DLD1 (cell line): Measurements from ENCODE around the gene CFAP100.

Experiments used
- in situ Hi-C: cut with HindIII; loops from 2 replicates; pipeline ENCODE4 v1.10.0; 2017; ENCODE audit warnings: low sequenced_read_pairs

The CFAP100 gene

DNA sequence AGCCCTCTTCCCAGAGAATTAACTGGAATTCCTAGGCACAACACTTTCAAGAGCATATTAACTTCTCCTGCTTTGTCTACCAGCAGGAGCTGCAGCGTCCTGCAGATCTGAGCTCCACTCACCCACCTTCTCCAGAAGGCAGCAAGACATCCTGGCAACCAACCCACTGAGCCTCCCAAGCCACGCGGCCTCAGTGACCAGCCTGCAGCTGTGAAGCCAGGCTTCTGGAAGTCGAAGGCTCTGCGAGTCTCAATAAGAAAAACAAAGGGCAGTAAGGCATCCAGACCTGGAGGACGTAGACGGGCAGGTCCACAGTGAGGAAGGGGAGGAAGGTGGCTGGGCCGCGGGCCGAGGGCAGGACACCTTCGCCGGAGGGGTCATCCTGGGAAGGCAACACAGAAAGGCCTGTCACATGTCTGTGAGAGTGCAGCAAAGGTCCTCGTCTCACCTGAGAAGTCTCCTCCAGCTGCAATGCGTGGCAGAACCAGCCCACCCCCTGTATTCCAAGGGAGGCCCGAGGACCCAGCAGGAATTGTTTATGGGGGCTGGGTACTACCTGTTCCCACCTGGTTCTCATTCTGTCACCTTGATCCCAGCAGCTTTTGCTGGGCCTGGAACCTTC, 44.7 kb downstream of the CFAP100 start:
- in situ Hi-C loops: no loop called here

DNA sequence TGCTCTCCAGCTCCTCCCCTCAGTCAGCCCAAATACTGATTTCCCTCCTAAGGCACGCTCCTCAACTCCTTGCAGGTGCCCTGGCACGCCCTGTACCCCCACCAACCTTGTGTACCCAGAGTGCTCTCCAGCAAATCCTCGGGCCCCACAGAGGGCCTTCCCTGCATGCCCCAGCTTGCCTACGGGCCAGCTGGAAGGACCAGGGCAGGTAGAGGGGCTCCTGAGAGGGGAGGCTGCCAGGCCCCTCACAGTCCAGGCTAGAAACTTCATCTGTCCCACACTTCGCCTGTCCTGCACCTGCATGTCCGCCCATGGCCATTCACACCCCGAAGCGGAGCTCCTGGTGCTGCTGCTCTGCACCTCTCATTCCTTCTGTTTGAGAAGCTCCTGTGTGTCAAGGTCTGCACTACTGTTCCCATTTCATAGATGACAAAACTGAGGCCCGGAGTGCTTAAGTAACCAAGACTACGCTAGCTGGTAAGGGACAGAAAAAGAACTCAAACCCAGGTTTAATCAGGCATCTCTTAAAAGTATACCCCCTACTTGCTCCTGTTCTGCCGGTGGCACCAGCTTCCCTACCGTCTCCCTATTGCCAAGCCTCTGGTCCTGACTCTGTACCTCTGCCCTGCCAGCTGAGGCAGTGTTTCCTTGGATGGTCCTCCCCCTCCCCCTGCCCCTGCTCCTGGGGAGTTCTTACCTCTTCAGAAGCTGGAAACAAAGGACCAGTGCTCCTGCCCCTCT, 45.4 kb downstream of the CFAP100 start:
- in situ Hi-C loops: no loop called here

DNA sequence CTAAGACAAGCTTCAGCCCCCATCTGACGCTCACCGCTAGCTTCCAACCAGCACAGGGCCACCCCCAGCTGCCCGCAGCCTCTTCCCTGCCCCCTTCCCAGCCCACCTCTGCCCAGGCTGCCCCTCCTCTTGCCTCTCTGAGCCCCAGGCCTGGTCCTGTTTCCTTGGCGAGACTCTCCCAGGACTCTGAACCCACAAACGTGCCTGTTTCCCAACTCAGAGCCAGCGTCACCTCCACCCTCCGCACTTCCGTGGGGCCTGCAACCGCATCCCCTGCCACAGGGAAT, 45.9 kb downstream of the CFAP100 start:
- in situ Hi-C loops: no loop called here

DNA sequence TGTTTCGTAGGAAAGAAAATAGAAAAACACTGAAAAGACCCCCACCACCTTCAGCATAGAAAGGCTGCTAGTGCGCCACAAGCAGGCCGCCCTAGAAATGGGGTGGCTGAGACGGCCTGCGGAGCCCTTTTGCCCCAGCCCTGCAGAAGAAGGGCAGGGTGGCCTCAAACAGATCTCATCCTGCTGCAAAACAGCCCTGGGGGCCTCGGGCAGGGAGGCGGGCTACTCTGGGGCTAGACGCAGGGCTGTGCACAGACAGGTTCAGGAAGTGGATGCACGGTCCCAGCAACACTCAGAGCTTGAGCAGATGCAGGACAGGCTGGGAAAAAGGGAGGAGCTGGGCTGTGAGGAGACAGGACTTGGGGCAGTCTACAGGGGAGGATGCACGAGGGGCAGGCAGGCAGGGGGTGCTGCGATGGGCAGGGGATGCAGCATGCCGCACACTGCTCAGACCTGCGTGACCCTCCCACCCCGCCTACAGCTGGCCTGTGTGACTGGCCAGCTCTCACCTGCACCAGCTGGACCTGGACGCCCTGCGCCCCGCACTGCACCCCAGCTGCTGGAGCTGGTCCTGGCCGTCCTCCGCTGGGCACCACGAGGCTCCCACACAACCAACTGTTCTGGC, 46.7 kb downstream of the CFAP100 start:
- in situ Hi-C loops: no loop called here

DNA sequence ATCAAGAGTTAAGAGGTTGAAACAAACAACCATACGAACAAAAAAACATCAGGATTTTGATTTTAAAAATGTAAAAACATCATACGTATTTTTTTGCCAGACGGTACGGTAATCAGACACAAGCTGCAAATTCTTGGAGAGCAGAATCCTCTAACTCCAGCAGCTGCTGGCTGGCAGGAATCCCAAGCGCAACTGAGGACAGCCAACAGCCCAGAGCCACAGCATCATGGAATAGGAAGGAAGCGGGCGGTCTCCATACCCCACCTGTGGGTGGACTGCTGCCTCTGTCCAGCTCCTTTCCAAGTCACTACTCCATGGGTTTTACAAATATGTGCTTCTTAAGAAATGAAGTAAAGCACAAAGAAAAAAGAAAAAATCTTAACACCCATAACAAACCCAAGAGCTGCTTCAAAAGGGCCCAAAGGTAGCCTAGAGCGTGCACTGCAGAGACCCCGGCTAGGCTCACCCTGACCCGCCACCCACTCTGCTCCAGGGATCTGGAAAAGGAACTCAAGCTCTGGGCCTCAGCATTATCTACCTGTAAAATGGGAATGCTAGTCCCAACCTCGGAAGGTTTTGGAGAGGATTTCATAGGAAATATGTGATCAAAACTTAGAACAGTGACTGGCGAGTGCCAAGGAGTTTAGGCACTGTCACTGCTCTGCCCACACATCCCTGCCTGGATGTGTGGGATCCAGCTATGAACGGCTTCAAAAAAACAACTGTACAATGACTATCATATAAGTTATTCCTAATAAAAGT, 47.6 kb downstream of the CFAP100 start:
- in situ Hi-C loops: no loop called here

DNA sequence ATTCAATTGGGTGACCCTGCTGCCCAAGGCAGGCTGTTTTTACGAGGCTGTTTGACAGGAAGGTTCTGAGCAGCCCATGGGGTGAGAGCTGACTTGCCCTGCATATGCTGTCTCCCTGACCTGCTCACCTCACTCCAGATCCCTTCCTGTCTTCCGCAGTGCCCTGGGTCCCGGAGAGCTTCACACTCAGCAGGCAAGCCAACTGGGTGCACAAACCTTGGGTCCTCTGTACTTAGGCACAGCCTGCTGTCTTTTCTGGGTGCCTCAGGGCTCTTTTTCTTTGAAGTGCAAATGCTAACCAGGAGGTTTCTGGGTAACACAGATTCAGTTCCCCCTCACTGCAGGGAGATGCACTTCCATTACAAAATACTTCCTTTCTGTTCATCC, 48.1 kb downstream of the CFAP100 start:
- in situ Hi-C loops: no loop called here

DNA sequence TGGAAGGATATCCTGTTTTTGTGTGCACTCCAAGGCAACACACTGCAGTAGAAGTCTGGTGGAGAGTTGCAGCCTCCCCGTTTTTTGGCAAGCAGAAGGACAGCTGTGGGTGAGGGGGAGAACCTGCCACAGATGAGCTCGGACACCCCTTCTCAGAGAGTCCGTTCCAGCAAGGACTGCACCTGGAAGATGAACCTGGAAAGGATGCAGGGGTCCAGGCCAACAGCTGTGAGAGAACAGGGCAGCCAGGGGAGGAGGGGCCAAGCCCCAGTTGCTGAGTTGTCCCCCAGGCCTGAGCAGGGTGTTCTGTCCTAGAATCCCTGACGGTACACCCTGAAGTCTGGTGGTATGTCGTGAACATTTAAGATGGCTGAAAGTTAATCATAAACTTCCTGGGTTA, 50.8 kb downstream of the CFAP100 start:
- in situ Hi-C loops: no loop called here

DNA sequence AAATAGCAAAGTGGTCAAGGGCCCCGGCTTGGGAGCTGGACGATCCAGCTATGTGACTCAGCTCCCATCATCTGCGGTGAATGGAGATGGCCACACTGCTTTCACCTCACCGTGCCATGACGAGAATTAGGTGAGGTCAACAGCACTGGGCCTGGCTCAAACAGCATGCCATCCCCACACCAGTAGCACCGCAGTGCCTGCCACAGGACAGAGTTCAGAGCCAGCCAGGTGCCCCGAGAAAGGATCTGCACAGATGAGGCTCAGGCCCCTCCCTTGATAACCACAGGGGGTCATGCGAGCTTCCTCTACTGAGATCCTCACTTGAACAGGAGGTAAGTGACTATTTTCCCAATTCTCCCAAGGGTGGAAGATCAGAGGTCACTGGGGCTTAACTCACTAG, 51.6 kb downstream of the CFAP100 start:
- in situ Hi-C loops: no loop called here

DNA sequence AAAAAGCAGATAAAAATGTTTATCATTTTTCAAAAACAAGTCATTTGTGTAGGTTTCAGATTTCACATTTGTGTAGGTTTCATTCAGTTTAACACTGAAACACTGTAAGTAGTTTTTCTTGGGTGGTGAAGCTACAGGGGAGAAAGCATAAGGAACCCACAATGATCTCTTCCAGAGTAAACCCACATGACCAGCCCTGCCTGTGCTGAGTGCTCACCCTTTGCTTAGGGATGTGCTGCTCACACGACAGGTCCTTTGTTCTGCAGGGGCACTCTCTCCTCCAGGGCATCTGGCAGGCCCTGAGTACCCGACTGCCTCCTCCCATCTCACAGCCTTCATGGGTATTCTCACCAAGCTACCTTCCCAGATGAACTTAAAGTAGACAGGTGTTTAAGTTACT, 52.1 kb downstream of the CFAP100 start:
- in situ Hi-C loops: no loop called here

DNA sequence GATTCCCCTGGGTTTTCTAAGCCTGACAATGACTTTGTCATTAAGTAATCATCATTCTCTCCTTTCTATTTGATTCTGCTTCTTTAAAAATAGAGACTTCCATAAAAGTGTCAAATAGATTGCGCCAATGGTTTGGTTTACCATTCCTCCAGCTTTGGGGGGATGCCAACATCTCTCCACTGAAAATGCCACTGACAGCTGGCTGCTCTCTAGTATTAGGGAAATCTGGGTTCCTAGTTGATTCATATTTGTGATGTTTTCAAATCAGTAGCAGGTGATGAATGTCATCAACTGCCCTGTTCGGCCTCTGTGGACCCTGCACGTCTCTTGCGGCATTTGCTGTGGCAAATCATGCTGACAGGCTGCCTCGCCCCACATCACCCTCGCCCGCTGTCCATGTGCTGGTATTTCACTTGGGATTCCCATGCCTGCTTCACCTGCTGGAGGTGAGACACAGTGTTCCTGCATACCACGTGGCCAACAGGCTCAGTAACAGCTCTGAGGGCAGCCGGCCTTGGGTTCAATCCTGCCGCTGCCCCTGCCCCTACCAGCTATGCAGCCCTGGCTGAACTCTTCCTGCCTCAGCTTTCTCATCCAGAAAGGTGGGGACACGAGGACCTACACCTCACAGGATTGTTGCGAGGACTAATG, 52.9 kb downstream of the CFAP100 start:
- in situ Hi-C loops: no loop called here

DNA sequence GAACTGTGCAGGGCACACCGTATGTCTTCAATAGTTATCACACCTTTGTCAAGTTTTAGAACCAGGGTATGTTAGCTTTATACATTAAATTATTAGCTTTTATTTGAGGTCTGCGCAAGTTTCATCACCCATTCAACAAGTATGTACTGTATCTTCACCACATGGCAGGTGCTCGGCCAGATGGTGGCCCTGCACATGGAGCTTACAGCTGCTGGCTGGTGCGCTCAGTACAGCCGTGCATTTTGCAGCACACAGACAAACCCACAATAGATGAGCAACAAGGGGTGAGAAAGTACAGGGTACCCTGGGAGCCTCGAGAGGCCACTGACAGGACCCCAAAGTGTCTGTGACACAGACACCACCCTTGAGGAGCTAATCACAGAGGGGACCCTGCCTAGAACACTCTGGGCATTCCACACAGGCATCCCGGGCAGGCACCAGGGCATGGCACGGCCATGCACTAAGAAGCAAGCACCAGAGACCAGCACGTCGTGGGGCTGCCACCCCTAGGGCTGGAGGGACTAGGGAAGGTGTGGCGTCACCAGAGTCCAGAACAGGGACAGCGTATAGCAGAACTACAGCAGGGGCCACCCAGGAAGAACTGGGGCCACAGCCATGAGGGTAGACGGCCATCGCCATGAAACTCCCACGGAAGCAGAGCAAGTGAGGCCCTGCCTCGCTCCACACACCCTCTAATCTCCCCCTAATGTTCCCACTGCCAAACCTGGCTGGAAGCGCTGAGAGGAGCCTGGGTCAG, 53.6 kb downstream of the CFAP100 start:
- in situ Hi-C loops: no loop called here

DNA sequence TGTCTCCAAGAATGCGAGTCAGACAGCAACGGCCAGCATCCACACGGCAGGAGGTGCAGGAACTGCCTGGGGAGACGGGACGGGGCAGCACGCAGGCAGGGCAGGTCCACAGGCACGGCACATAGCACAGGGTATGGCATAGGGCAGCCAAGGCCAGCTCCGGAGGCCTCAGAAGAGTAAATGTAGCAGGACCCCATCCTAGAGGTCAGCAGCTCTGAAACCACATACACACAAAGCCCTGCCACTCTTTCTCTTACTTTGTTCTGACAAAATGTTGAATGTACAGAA, 54.1 kb downstream of the CFAP100 start:
- in situ Hi-C loops: no loop called here

DNA sequence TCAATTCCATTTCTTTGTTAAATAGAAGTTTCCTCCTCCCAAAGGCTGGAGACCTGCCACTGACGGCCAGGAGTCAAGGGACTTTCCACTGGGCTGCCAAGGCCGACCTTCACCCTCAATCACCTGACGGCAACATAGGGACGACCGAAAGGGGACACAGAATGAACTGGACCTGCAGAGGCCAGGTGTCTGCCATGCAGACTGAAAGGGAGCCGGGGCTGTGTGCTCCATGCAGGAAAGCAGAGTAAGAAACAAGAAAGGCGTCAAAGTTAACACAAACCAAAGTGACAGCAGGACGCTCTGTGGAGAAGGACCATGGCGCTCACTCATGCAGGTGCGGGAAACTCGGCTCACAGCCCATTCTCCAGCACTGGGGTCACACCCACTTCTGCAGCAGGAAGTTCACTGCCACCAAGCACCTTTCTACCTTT, 54.9 kb downstream of the CFAP100 start:
- in situ Hi-C loops: no loop called here

DNA sequence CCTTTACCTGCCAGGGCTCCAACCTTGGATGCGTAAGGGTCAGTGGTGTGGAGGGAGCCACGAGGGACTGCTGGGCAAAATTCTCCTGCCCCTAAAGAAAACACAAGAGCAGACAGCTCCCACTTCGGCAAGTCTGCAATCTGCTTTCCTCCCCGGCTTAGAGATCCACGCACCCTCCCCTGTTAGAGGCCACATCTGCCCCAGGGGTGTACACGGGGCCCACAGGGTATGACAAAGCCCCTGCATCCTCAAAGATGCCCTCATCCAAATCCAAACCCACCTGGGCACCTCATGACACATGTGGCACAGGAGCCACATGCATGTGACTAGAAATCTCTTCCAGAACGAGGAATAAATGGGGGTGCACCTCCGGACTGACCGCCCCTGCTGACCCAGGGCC, 55.5 kb downstream of the CFAP100 start:
- in situ Hi-C loops: no loop called here

DNA sequence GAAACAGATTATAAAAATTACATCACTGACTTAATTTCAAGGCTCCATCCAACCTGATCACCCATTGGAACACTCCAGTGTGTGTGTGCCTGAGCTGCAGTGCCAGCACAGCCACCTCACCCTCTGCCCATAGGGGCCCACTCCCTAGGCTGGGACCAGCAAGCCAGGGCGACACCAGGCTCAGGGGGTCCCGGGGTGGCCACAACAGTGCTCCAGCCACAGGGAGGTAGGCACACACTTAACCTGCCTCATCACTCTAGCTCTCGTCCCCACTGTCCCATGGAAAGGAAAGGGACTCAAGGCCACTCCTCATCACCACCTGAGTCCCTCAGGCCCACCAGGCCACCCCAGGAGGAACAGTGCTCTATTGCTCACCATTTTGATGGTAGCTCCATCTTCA, 56.0 kb downstream of the CFAP100 start:
- in situ Hi-C loops: no loop called here

DNA sequence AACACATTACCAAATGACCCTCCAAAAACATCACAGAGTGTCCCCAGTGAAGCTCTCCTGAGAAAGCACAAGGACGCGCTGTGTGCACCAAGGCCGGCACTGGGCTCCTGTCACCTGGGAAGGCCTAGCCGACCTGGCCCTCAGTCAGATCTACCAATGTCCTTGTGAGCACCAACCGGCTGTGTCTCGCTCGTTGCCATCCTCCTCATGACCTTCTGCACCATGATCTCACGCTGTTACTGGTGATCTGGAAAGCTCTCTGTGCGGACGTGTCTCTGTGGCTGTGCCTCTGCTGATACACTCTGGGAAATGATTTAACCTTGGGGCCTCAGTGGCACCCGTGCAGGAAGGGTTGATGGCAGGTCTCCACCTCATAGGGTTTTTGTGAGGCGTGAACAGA, 56.8 kb downstream of the CFAP100 start:
- in situ Hi-C loops: no loop called here

DNA sequence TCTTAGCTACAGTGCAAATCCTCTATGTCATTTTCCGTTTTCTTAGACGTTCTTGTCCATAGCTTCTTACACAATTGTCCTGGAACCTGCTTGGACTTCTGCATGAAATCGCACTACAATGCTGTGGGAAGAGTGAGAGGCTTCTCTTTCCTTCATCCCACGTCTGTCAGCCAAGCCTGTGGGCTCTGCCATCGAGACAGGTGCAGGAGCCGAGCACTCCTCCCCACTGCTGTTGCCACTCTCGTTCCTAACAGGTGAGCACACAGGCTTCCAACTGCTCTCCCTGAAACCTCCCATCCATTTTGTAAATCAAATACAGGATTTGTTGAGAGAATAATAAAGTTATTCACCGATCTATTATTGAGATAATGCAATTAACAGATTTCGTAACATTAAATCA, 57.5 kb downstream of the CFAP100 start:
- in situ Hi-C loops: no loop called here

DNA sequence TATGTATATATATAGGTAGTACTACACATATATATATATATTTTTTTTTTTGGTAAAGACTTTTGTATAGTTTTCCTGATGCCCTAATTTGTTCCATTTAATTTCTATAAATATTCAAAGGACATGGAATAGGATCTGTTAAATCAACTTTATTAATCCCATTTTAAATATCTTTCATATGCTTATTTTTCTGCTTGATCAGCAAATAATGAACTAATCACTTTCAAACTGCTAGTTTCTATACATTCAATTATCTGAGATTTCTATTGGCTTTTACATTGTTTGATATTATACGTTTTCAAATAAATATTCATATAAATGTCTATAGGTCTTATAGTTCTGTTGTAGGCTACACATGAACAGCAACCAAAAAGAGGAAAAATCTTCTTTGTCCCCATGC, 59.3 kb downstream of the CFAP100 start:
- in situ Hi-C loops: no loop called here

DNA sequence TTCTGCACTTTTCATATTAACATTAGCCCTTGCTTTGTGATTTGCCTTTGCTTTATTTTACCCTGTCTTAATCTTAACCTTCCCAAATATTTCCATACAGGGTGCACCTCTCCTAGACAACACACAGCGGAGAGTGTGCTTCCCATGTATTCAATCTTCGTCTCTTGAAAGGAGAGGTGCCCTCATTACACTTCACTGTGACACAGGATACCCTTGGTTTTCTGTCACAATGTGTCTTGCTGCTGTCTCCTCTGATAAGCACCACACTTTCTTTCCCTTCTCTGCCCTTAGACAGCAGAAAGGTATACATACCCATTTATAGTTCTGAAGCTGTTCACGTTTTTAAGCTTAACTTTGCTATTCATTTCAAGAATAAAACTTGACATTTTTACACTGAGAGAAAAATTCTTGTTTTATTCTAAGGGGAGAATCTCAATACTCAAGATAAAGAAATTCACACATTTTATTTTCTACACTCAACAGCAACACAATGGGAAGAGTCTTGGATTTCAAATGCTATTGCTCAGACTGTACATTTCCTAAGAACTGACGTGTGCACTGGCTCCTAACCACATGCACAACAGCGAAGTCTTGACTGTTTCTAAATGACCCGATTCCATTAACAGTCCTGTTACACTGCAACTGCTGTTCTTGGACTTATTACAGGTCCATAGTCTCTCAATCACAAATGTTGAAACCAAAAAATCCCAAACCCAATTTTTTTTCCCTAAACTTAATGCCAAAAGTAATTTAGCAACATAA, 59.9 kb downstream of the CFAP100 start:
- in situ Hi-C loops: no loop called here

DNA sequence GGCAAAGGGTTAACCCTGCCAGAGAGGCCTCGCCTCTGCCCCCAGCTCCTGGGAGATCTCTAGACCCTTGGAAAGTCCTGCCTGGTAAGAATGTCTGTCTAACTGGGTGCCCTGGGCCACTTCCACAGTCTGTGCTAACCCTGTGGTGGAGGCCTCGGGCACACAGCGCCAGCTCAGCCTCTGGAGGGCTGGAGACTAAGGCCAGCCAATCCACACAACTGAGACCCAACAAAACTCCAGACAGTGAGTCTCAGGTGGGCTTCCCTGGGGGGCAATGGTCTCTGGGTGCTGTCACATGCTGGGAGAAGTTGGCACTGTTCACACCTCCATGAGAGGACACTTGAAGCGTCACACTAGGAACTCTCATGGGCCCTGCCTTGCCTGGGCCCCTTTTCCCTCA, 61.5 kb downstream of the CFAP100 start:
- in situ Hi-C loops: no loop called here
